GM18909 (cell line): ENCODE measurements around the gene KCNIP4.

Experiments used
- ATAC-seq: cut with Tn5 transposase; IDR thresholded peaks from one replicate; pipeline ENCODE4 v1.9.1; 2021; ENCODE audit warnings: mild to moderate bottlenecking; ENCODE audit not compliant: unreplicated experiment, poor library complexity

Gene KCNIP4

GRCh38 chr4:21628916-21629610 is 319.5 kb downstream of the KCNIP4 start:
- ATAC-seq: no peak

DNA sequence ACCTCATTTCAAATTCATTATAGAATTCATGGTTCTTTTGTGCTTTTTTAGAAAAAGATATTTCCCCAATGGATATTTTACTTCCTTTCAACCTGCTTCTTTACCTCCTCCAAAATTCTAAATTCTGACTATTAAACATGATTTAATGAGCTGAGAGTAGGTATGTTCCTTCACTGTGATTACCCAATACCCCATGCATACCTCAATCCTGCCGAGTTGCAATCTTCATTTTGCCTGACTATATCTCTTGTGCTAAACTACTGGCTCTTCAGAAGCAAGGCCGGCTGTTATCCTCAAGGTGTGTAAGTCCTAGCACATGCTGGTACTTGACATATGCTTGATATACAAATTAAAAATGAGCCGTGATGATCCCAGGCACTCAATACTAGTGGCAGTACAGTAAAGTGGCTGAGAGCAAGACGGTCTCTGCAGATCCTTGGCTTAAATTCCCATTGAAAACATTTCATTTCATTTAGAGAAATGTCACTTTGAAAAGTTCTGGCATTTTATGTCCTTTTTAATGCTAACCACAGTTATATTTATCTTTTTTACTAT is 320.4 kb downstream of the KCNIP4 start:
- ATAC-seq: no peak

- no peak for ATAC-seq
Measured at GRCh38 chr4:21625447-21625846, 323.1 kb downstream of the KCNIP4 start.

GRCh38 chr4:21605006-21605405 is 343.6 kb downstream of the KCNIP4 start:
- no peak for ATAC-seq

DNA sequence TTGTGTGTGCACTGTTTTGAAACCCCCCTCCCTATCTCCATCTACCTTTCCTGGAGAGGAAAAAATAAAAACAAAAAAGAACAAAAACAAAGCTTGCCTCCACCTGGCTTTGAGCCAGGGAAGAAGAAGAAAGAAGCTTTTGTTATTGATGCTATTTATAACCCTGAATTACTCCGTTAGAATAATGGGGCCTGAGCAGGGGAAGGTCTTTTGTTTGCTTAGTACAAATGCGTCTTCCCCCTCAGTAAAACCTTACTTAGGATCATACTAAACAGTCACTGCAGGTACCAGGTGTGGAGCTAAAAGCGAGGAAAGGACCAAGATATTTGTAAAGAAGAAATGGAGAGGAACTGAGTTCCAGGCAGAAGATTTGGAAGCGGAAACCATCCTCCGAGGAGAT is 352.1 kb downstream of the KCNIP4 start:
- ATAC-seq: no peak

DNA sequence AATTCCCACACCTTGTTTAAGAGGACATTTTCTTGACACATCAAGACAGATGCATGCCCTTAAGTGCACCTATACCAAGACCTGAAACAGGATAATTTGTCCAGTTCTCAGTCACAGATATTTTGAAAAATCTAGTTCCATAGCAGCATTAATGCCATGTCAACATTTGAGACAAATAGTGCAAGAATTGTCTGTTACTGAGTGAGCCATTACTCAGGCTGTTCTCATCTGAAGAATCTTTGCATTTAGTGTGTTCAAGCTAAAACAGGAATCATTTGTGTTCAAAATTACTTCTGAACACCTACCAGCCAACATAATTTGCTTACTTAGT is 354.9 kb downstream of the KCNIP4 start:
- no peak for ATAC-seq

GRCh38 chr4:21592970-21593670 is 355.5 kb downstream of the KCNIP4 start:
- no peak for ATAC-seq

- no peak for ATAC-seq
Measured at GRCh38 chr4:21577056-21577455, 371.5 kb downstream of the KCNIP4 start.

DNA sequence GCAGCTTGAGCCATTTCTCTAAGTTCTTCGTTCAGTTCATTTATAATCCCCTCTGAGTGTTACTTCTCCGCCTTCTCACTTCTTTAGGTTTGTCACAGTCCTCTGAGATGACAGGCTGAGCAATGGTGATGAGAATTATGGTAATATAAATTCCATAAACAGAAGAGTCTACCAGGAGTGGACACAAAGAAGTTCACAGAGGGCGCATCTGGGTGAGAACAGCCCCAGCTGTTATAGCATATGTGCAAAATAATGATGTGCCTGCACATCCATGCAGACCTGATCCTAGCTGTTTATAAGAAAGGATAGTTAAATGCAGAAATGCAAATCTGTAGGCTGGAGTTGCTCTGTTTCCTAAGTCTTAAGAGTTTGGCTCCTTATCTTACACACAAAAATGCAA is 377.5 kb downstream of the KCNIP4 start:
- no peak for ATAC-seq

DNA sequence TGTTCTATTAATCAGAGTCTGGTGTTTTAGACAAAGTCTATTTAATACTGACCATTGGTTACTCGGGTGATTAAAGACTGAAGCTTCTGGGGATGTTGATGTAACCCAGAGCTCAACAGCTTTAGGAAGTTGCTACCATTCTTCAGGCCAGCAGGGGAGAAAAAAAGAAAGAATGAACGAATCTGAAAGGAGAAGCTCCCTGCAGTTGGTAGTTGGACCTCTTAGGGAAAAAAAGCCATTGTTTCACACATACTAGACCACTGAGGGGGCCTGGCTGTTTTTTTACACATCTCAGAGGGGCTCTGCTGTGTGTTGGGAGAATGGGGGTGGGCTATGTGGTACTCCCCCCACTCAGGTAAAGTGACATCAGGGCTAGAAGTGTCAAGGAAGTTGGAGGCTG is 378.9 kb downstream of the KCNIP4 start:
- ATAC-seq: no peak

DNA sequence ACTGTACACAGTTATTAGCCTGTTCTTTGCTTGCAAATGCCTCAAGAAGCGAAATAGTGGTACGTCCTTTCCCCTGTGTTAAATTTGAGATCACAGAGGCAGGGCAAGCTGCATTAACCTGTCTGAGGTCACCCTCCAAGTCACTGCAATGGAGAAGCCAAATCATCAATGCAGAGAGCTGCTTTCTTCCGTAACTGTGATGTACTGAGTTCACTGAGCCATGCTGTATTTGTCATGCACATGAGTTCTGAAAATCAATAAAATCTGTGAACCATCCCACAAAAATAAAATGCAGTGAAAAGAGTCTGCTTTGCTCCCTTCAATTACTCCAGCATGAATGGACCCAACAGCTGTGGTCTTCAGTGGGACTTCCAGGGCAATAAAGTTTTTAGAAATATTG is 393.5 kb downstream of the KCNIP4 start:
- no peak for ATAC-seq

- no peak for ATAC-seq
Measured at GRCh38 chr4:21554500-21554899, 394.1 kb downstream of the KCNIP4 start.

DNA sequence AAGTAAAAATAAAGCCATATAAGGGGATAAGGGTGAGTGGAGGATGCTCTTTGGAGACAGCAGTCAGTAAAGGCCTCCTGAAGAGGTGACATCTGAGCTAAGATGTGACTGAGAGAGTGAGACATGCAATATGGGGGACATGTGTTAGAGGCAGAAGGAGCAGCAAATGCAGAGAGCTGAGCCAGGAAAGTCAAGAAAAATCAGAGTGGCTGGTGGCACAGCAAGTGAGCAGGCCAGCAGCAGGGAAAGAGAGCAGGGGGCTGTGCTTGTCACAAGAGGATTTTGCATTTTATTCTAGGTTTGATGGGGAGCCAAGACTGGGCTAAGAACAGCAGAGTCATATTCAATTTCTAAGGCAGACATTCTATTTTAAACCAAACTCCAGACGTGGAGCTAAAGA is 394.5 kb downstream of the KCNIP4 start:
- ATAC-seq: no peak

- no peak for ATAC-seq
Measured at GRCh38 chr4:21552455-21552854, 396.1 kb downstream of the KCNIP4 start.

GRCh38 chr4:21544955-21545354 is 403.6 kb downstream of the KCNIP4 start:
- ATAC-seq: no peak

DNA sequence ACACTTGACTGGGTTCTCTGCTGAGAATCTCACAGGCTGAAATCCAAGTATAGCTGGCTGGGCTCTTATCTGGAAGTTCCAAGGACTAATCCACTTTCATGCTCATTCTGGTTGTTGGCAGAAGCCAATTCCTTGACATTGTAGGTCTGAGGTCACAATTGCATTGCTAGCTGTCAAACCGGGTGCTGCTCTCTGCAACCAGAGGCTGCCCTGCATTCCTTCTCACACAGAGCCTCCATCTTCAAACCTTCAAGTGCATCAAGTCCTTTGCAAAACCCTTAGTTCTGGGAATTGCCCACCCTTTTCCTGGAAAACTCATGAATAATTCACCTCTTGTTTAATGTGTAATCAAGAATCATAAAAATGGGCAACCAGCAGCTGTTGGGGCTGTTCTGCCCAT is 404.2 kb downstream of the KCNIP4 start:
- ATAC-seq: no peak

DNA sequence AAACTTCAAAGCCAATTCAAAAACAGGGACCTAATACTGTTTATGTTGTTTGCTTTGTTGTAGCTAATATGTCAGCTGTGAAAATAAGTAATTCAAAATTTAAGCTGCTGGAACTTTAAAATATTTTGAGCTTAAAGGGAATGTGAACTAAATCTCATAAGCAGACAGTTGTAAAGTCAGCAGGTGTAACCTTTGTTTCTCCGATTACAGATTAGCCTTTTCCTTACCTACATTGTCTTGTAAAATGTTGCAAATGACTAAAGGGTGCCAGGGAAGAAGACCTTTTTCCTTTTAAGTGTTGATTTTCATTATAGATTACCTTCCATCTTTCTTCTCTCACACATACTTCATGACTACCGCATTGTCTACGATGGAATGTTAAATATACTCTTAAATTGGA is 405.1 kb downstream of the KCNIP4 start:
- no peak for ATAC-seq

- no peak for ATAC-seq
Measured at GRCh38 chr4:21535898-21536297, 412.7 kb downstream of the KCNIP4 start.

DNA sequence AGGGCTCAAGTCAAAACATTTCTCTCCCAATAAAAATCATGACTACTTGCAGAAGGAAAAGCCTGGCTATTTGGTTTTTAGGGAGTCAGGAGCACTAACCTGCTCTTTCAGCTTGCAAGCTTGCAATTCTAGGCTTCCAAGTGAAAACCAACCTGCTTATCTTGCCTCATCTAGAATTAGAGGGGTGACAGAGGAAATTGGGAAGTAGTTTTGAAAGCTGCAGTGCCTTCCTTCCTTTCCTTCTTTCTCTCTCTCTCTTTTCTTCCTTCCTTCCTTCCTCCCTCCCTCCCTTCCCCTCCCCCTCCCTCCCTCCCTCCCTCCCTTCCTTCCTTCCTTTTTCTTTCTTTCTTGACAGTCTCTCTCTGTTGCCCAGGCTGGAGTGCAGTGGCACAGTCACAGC is 417.5 kb downstream of the KCNIP4 start:
- ATAC-seq: no peak

- ATAC-seq: no peak
Measured at GRCh38 chr4:21529214-21529613, 419.4 kb downstream of the KCNIP4 start.

- no peak for ATAC-seq
Measured at GRCh38 chr4:21522296-21522695, 426.3 kb downstream of the KCNIP4 start.
